Stimulated activated CD4-positive, alpha-beta T cell treated with anti-CD3 and anti-CD28 coated beads, Interleukin-1b, Interleukin-23, amount 100 ng/mL, for 24 hours (primary cell): ENCODE data around the gene PSMC5.
"Not testable (repeated sequence)": the region's sequence is repeated elsewhere in the genome, so short reads cannot be mapped to it uniquely, and the experiment has no call there.

ENCODE experiments used
- DNase-seq, 4 experiments: peaks; one replicate each; pipeline ENCODE4 v3.0.0-alpha.2; 2020; ENCODE audit warnings: low read depth in 4 of 4, low spot score in 1 of 4

Gene PSMC5

DNA sequence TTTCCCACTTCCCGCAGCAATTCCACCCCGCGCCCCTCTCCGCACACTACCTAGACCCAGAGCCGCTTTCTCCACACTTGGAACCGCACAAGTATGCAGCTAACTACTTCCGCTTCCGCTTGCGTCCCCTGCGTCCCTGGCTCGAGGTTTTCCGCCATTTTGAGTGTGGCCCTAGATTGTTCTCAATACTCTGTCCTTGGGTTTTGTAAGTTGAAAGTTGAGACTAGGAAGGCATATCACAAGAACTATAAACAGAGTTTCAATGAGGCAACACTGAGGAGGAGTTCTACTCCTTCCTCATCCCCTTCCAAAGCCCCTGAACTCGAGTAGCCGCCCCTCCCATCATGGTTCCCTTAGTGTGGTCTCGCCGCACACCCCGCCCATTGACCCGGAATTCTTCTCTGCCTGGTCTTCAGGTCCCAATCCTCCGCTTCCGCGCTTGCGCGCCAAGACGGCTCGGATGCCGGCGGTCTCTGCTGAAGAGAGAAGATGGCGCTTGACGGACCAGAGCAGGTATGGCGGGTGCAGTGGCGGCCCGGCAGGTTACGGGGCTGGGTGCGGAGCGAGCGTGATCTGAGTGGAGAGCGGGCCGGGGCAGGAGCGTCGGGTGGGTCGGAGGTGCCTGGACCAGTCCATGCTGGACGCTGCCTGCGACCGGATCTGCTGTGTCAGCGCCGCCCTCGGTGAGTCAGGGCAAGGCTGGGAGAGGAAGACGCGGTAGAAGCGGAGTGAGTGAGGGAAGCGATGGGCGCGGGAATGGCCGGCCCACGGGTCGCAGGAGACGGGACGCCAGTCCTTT is at the start of gene PSMC5, which contains the start of gene FTSJ3:
TSS of gene PSMC5 (plus strand) at position 430 of the 799 bp plus-strand sequence. CDS start at position 490, 60 bp downstream.
TSS of gene FTSJ3 (minus strand) at position 662 of the 799 bp plus-strand sequence. CDS start 761 bp downstream, outside the sequence.
- peak; percentile 90 to 93 (median 92) for DNase-seq

DNA sequence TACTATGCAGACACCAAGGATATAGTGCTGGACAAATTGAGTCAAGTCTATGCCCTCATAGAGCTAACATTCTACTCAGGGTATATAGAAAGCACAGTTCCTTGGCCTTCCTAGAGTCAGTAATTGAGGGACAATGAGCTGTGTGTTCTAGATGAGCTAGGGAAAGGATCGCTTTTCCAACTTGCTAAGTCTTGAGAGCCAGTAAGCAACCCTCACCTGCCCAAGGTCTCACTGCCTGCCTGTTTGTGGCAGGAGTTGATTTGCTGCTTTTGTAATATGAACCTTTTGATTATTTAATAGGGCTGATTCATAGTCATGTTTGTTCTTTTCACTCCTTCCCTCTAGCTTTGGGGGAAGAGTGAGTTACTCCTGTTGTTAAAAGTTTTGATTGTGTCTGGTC is 46.7 kb upstream of the PSMC5 start:
- no peak for DNase-seq

DNA sequence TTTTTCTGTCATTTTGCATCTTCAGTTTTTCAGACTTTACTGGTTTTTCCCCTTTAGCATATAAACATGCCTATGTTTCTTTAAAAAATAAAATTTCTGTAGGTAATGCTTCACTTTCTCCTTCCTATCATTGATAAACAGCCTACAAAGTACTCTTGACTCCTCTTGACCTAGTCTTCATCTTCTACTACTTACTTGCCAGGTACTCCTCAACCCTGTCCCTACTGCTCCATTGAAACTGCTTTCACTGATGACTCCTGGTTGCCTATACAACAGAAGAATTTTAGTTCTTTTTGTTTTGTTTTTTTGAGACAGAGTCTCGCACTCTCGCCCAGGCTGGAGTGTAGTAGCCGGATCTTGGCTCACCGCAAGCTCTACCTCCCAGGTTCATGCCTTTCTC is 46.3 kb upstream of the PSMC5 start:
- DNase-seq: no peak

DNA sequence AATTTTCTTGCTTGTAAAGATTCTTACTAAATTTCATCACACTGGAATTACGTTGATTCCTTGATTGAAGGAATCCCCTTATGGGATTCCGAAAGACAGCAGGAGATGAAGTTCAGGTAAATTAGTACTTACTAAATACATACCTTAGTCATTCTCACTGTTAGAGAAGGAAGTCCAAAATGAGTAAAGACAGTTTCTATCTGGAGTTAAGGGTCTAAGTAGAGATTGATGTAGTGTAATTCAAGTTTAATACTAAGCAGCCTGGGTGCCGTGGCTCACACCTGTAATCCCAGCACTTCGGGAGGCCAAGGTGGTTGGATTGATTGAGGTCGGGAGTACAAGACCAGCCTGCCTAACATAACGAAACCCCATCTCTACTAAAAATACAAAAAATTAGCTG is 43.7 kb upstream of the PSMC5 start:
- DNase-seq: no peak

DNA sequence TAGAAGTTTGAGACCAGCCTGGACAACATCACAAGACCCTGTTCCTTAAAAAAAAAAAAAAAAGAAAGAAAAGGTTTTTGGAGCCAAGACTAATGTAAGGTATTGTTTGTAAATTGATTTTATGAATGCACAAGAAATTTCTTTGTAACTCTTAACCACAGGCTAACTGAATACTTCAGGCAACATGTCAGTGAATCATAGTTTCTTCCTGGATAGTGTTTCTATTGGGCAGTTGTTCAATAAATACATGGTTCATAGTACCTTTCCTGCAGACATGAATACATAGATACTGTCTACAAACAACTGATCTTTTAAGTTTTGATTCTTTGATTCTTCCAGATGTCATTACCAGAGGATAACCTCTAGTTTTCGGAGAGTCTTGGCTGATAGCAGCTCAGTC is 41.7 kb upstream of the PSMC5 start:
- no peak for DNase-seq

DNA sequence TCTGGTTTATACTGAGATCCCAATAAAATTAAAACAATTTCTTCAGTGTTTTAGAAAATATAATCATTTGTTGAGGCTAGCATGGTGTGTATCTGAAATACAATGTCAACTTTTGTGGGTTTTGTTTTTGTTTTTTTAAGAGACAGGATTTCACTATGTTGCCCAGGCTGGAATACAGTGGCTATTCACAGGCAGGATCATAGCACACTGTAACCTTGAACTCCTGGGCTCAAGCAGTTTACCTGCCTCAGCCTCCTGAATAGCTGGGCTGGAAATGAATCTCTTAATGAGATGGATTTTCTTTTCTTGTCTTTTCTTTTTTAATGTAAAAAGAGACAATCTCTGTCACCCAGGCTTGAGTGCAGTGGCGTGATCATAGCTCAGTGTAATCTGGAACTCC is 41.1 kb upstream of the PSMC5 start:
- no peak for DNase-seq

DNA sequence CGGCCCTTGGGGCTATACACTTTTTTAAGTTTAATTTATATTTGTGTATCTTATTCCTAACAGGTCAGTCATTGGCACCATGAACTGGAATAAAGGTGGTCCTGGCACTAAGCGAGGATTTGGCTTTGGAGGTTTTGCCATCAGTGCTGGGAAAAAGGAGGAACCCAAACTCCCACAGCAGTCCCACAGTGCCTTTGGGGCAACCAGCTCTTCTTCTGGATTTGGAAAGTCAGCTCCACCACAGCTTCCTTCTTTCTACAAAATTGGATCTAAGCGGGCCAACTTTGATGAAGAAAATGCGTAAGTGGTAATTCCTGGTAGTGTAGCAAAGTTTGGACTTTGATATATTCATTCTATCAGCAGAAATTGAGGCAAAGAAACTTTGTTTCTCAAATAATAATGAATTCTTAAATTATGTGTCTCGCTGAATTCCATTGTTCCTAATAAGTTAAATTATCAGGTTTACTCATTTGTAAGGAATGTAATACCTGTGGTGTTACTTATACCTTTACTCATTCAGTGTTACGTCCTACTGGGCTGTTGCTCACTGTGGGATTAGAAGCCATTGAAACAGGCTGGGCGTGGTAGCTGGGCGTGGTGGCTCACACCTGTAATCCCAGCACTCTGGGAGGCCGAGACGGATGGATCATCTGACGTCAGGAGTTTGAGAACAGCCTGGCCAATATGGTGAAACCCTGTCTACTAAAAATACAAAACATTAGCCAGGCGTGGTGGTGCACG is 40.1 kb upstream of the PSMC5 start:
- DNase-seq: no peak

DNA sequence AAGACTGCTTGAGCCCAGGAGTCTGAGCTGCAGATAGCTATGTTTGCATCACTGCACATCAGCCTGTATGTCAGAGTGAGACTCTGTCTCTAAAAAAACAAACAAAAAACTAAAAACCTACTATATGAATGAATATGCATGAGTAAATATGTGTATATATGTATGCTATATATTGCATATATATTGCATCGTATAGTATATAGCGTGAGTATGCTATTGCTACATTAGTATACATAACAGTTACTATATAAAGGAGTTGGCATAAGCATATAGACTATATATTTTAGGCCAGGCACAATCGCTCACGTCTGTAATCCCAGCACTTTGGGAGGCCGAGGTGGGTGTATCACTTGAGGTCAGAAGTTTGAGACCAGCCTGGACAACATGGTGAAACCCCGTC is 37.2 kb upstream of the PSMC5 start:
- no peak for DNase-seq

DNA sequence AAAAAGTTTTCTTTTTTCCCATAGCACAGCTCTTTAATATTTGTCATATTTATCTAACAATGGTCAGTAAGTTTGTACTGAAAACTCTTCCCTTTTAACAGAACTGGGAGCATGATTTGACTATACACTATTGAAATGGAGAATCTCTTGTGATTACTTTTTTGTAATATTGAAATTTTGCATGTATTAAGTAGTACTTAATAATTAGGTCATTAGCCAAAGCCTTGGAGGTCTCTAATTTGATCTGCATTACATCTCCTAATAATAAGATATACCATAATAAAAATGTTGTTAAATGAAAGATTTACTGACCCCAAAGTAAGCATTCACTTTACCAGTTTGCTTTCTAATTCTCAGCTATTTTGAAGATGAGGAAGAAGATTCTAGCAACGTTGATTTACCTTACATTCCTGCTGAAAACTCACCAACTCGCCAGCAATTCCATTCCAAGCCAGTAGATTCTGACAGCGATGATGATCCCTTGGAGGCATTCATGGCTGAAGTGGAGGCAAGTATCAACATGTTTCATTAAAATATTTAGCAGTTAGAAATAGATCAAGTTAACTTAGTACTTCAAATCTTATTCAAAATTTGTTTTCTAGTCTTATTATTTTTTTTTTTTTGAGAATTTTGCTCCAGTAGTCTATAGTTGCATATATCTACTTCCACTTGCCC is 35.0 kb upstream of the PSMC5 start:
- no peak for DNase-seq

DNA sequence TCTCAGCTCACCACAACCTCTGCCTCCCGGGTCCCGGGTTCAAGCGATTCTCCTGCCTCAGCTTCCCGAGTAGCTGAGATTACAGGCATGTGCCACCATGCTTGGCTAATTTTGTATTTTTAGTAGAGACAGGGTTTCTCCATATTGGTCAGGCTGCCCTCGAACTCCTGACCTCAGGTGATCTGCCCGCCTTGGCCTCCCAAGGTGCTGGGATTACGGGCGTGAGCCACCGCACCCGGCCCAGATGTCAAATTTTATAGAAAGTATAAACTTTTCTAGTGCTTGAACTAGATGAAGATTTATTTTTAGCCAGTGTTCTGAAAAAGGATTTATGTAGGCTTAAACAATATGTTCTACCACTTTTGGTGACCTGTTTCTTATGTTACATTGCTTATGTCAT is 30.9 kb upstream of the PSMC5 start:
- not testable (repeated sequence) for DNase-seq

DNA sequence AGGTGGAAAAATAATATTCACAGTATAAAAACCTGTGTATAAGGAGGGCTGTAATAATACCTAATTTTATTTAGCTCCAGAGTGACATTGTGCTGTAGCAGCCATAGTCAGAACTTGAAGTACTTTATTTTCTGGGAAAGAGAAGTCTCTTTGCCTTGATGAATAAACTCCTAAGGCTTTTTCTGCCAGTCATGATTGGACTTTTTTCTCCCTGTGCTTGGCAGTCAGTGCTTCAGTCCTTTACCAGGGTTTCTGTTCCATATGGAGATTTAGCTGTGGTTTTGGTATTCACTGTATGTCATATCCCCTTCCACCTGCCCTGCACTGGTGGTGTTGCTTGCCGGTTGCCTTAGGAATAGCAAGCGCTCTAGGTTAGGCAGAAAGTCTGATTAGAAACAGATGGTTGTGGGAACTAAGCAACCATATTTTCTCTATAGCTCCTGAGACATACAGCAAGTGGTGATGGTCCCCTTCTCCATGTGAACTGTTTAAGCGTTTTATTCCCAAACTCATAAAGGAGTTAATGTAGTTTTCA is 28.6 kb upstream of the PSMC5 start:
- DNase-seq: no peak

DNA sequence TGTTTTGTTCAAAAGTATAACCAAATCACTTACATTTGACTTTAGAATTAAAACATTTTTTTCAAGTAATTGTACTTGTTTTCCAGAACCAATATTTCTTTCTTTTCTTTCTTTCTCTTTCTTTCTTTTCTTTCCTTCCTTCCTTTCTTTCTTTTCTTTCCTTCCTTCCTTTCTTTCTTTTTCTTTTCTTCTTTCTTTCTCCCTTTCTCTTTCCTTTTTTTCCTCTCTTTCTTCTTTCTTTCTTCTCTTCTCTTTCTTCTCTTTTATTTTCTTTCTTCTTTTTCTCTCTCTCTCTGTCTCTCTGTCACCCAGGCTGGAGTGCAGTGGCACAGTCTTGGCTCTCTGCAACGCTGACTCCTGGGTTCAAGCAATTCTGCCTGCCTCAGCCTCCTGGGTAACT is 26.4 kb upstream of the PSMC5 start:
- DNase-seq: no peak

DNA sequence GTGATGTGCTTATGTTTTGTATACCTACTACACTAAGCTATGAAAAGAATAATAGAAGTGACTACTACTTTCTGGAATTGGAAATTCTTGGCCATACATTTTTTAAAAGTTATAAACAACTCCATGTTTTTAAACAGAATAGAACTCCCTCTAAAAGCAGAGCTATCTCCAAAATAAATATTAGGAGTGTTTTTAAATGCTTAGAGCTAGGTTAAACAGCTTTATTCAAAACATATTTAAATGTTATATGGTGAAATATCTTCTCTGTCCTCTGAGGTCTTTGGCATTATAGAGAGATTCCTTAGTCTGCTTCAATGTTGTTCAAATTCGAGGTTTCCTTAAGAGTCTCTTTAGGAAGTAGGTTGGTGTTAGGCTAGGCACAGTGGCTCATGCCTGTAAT is 22.9 kb upstream of the PSMC5 start:
- no peak for DNase-seq

DNA sequence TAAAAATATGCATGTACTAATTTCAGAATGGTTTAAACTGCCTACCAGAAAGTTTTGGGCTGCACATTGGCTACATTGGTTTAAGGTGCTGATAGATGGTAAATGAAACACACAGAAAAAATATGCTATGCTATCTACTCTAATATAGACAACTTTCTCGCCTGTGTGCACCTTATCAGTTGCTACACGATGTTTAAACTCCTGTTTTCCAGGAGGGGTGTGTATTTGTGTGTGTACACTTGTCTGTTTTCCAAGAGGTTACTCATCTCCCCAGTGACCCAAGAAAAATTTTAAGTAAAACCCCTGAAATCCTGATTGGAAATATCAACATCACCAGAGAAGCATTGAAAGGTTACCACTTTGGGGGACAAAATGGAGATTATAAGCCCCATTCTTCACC is 21.6 kb upstream of the PSMC5 start:
- no peak for DNase-seq

DNA sequence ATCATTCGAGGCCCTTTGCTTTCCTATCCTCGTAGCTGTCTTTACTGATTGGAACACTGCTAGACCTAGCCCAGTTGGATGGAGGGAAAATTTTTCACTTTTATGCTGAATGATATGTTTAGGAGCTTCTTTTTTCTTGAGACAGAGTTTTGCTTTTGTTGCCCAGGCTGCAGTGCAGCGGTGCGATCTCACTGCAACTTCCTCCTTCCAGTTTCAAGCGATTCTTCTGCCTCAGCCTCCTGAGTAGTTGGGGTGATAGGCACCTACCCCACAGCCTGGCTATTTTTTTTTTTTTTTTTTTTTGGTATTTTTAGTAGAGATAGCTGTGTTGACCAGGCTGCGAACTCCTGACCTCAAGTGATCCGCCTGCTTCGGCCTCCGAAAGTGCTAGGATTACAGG is 17.3 kb upstream of the PSMC5 start:
- no peak for DNase-seq

DNA sequence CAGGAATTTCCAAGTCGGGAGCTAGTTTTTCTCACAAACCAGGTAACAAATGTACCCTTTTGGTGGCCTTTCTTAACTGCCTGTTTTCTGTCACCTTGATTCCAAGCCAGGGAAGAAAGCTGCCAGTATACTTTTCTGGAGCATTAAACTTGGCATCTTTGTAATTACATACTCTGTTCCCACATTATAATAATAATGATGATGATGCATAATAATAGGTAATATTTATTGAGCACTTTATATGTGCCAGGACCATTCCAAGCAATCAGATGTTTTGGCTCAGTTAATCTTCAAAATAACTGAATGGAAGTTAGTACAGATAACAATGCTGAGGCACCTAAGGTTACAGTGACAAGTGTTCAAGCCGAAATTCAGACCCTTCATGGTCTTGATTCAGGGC is 11.1 kb upstream of the PSMC5 start:
- DNase-seq: no peak

DNA sequence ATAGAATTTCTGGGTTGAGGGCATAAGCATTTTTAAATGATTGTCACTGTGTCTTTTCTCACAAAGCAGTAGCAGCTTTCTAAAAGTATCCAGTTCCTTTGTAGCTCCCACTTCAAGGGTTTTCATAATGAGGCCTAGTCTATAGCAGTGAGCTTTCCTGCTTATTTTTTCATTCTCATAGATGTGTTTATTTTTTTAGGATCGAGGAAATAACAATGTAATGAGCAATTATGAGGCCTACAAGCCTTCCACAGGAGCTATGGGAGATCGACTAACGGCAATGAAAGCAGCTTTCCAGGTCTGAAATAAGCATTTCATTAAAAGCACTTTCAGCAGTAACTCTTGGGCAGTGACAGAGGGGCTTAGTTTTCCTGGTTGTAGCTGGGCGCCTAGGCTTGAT is 10.6 kb upstream of the PSMC5 start:
- DNase-seq: no peak

DNA sequence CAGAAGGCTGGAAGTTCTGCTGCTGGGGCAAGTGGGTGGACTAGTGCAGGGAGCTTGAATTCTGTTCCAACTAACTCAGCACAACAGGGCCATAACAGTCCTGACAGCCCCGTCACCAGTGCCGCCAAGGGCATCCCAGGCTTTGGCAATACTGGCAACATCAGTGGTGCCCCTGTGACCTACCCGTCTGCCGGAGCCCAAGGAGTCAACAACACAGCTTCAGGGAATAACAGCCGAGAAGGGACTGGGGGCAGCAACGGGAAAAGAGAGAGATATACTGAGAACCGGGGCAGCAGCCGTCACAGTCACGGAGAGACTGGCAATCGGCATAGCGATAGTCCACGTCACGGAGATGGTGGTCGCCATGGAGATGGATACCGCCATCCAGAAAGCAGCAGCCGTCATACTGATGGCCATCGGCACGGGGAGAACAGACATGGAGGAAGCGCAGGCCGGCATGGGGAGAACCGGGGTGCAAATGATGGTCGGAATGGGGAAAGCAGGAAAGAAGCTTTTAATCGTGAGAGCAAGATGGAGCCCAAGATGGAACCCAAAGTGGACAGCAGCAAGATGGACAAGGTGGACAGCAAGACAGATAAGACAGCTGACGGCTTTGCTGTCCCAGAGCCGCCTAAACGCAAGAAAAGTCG is 9.4 kb upstream of the PSMC5 start:
- DNase-seq: no peak

DNA sequence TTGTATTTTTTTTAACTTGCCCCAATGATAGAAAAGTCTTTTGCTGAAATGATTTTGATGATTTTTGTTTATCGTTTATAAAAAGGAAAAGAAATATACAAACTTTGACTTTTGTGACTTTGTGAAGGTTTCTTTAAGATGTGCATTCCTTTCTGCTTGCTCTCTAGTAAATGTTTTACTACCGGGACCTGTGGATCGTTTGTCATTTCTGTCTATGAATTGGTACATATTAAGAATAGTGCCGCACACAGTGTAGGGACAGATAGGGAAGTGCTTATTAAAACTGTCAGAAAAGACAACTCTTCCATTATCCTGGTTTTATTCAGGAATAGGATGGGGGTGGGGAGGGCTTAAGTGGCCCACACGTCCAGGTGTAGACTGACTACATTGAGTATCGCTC is 8.1 kb upstream of the PSMC5 start:
- no peak for DNase-seq

DNA sequence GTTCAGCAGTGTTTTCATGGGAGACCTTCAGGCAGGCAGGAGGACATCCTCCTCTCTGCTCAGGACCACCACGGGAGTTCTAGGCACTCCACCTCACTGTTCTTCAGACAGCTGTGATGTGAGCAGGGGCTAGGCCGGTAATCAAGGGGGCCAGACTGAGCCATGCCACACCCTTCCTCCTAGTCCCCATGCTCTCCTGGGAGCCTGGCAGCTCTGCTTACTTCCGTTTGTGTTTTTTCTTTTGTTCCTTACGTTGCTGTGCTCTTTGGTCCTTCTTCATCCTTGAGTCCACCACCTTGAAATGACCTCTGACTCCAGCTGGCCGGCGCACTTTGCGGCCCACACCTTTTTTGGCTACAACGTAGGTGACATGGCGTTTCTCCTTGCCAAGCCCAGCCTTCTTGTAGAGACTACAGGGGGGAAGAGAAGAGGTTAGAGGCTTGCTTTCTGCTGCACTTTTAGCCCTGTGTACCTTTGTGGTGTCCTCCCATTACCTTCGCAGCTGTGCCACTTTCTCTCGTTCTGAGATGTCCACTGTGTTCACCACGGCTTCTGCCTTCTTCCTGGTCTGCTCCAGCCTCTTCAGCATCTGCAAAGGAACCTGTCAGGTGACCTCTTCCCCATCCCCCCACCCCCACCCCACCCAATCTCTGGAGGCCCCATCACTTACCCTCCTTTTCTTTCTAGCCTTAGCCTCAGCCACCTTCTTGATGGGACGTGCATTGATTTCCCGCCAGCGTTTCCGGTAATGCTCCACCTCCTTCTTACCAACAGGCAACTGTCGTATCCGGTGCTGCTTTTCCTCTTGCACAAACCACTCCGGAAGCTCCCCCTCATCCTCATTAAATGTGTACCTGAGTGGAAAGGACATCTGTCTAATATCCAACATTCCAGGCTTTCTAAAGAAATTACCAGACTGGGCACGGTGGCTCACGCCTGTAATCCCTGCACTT is 7.4 kb upstream of the PSMC5 start:
- DNase-seq: no peak
